ENCODE measurements around the gene P2RX6.
"Not testable (repeated sequence)": the region's sequence is repeated elsewhere in the genome, so short reads cannot be mapped to it uniquely, and the experiment has no call there.

P2RX6 gene

DNA sequence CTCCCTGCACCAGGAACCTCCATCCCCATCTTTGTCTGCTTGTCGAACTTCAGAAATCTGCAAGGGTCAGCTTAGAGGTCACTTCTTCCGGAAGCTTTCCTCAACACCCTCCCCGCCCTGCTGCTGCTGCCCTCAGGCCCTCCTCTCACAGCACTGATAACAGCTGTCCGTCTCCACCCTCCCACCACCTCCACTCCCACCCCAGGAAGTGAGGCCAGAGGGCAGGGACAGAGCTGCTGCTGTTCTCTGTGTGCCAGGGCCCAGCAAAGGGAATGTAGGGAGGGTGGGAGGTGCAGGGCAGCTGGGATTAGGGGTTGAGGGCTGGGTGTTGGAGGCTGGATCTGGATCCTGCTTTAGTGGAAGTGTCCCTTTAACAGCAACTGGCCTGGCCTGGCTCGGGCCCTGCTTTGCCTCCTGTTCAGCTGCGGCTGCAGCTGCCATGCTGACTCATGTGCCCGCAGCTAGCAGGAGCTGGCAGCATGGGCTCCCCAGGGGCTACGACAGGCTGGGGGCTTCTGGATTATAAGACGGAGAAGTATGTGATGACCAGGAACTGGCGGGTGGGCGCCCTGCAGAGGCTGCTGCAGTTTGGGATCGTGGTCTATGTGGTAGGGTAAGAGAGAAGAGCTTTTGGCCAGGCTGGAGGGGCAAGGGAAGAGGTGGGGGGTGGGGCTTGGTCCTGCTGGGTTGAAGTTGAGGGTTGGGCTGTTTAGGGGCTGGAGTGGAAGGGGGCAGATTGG lies at the start of gene P2RX6:
TSS of gene P2RX6 (plus strand) at position 440 of the 740 bp plus-strand sequence. CDS start at position 450, 10 bp downstream.
- DNase-seq = no peak

DNA sequence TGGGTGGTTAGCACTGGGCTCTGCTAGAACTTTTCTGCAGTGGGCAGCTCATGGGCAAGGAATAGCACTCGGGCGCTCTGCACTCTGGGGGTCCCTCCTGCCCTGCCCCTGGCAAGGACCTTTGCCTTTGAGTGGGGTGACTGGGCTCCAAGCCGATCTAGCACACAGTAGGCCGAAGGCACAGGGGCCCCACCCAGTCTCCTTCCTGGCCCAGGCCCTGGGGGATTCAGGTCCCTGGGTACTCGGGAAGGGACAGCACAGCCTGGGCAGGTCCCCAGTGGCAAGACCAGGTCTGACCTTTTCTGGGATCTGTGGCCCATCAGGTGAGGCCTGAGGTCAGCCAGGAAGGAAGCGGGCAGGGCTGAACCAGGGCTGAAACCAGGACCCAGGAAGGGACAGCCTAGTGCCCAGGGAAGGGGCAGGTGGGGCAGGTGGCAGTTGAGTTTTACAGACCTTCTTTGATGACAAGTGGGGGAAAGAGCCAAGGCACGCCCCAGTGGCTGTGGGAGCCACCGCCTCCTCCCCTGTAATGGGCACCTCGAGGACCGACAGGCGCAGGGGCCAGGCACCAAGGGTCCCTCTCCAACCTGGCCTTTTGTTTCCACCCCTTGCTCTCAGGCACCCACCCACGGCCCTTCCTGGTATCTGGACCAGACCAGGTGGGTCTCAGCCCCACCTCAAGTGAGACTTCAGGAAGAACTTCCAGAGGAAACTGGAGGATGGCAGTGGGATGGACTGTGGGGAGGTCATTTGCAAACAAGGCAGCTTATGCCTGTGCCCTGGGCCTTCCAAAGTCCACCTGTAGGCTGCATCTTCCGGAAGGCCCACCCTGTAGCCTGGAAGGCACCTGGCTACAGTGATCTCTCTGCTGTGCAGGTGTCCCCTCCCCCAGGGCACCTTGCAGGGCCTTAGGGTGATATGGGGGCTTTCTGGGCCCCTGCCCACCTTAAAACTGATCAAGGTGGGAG lies 48.8 kb upstream of the P2RX6 start:
- no peak for DNase-seq

DNA sequence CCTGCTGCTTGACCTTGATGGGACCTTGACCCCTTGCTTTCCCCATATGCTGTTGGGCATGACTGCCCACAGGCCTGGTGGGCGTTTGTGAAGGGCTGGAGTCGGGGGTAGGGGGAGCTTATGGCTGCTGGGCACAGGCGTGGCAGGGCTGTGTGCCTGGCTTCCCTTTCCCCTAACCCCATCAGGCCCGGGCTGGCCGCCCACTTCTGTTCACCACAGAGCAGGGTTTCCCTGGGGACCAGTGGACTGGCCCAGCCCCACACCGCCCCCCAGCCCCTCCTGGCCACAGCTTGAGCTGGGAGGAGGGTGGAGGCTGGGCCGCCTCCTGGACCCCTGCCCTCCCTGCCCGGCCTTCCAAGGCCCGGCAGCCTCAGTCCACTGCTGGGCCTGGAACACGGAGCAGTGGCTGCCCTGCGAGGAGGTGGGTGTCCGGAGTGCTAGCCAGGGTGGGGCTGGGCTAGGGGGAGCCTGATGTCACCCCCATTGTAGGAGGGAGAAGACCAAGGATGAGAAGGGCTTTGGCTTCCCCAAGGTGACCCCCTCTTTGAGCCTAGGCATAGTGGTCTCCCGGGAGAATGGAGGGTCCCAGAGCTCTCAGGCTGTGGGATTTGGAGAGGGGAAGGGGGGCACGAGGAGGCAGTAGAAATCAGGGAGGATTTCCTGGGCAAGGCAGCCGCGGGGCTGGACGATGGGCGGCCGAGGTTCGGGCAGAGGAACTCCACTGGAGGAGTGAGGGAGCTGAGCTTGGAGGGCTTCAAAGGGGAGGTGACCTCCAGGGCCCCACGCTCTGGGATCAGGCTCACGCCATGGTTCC lies 47.9 kb upstream of the P2RX6 start, which contains the start of gene AIFM3:
TSS of gene AIFM3 (plus strand) at position 373 of the 814 bp plus-strand sequence. CDS start 690 bp downstream, outside the sequence.
- DNase-seq = no peak

DNA sequence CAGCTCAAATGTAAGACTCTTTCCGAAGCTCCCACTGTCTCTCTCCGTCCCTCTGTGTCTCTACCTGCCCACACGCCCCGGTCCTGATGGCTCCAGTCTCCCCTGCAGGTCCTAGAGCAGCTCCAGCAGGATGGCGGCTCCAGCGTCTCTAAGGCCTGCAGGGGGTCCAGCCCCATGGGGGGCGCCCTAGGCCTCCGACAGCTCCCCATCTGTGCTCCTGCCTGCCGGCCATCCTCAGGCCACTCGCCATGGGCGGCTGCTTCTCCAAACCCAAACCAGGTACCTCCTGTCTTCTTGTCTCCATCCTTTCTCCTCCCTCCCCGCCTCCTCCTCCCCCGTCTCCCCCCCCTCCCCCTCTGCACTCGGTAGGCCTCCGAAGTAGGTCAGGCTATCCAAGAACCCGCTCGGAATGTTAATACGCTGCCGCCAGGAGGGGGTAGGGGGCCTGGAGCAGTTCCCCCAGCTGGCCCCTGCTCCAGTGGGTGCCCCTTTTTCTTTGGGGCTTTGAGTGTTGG lies 47.2 kb upstream of the P2RX6 start:
- DNase-seq = no peak

DNA sequence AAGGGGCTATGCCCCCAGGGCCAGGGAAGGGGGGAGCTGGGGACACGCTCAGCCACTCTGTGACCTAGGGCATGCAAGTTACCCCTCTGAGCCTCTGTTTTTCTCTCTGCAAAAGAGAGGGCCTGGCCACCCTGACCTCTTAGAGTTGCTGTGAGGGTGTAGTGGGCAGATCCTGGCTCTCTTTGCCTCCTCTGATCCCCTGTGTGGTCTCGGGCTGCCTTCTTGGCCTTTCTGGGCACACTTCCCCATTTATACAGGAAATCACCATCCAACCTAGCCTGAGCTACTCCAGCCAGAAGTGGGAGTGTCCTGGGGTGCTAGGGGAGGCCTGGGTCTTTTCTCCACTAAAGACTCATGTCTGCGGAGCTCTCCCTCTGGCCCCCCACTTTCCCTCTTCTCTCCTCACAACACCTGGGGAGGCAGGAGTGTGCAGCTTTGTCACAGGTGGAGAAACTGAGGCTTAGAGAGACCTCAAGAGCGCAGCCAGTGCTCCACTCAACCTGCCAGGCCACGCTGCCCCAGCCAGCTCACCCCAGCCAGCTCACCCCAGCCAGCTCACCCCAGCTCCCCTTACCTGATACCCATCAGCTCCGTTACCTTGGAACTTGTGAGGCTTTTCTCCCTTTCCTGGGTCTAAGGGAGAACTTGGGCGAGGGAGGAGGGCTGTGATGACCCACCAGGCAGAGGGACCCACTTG lies 46.5 kb upstream of the P2RX6 start:
- peak in 1 of 2 donors; percentile 17 for DNase-seq

DNA sequence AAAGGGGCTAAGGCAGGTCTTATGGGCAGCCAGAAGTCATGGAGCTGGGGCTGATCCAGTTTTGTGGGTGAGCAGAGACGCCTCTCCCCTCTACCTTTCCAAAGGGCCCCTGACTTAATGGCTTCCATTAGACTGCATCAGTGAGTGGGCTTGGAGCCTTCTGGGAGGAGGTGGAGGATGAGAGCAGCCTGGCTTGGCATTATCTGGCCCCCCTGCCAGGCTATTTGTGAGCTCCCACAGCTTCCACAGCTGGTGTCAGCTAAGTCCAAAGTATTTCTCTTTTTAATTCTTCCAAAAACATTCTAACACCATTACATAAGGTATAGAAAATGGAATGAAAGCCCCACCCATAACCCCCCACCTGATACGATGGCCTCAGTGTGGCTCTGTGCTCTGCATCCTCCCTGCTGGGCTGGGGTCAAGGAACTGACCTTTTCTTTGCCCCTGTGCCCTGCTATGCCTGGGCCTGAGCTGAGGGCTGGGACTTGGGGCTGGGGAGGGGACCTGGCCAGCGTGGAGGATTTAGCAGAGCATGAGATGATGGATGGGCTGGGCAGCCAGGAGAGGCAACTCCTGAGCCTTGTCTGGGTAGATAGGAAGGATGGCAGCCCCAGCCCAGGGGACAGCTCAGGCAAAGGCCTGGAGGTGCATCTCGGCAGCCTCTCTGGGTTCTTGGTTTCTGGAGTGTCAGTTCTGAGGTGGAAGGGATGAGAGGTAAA lies 43.9 kb upstream of the P2RX6 start:
- DNase-seq = no peak

DNA sequence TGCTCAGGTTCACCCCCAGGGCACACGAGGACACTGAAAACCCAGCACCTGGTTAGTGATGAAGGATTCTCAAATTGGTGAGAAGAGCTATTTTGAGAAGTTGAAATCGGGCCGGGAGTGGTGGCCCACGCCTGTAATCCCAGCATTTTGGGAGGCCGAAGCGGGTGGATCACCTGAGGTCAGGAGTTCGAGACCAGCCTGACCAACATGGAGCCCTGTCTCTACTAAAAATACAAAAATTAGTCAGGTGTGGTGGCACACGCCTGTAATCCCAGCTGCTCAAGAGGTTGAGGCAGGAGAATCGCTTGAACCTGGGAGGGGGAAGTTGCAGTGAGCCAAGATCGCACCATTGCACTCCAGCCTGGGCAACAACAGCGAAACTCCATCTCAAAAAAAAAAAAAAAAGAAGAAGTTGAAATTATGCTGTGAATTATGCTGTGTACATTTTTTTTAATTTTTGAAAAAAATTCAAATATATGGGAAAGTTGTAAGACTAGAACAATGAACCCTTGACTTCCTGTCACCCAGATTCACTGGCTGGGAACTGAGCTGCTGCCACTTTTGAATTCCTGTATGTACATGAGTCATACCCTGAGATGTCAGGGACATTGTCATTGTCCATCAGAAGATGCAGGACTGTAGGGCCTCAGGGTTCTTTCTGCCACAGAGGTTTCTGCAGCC lies 42.8 kb upstream of the P2RX6 start:
- not testable (repeated sequence) for DNase-seq

DNA sequence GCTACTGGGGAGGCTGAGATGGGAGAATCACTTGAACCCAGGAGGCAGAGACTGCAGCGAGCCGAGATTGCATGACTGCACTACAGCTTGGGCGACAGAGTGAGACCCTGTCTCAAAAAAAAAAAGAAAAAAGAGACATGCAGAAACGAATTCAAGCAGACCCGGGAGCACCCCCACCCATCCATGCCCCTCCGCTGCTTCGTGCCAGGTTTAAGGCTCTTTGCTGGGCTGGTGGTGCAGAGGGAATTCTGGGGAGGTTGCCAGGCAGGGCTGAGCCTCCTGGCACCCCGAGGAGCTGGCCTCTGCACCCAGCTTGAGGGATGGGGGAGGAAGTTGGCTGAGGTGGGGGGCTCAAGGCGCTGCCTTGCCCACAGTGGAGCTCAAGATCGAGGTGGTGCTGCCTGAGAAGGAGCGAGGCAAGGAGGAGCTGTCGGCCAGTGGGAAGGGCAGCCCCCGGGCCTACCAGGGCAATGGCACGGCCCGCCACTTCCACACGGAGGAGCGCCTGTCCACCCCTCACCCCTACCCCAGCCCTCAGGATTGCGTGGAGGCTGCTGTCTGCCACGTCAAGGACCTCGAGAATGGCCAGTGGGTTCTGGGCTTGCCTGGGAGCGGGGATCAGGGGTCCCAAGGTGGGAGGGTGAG lies 41.9 kb upstream of the P2RX6 start:
- no peak for DNase-seq

DNA sequence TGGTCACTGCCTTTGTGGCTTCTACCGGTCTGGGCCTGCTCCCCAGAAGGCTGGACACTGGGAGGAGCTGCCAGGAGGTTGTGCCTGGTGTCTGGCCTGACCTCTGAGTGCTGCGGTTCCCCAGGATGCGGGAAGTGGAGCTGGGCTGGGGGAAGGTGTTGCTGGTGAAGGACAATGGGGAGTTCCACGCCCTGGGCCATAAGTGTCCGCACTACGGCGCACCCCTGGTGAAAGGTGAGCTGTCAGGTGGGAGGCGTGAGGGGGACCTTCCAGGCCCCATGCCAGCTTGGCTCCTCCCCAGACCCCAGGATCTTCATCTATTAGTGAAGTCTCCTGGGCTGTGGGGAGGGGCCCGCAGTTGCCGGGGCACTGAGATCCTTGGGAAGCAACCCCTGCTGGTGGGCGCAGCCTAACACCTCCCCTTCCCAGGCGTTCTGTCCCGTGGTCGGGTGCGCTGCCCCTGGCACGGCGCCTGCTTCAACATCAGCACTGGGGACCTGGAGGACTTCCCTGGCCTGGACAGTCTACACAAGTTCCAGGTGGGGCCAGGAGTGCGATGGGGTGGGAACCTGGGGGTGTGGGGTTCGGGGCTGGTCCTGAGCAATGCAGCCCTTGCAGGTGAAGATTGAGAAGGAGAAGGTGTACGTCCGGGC lies 41.2 kb upstream of the P2RX6 start:
- DNase-seq = no peak

DNA sequence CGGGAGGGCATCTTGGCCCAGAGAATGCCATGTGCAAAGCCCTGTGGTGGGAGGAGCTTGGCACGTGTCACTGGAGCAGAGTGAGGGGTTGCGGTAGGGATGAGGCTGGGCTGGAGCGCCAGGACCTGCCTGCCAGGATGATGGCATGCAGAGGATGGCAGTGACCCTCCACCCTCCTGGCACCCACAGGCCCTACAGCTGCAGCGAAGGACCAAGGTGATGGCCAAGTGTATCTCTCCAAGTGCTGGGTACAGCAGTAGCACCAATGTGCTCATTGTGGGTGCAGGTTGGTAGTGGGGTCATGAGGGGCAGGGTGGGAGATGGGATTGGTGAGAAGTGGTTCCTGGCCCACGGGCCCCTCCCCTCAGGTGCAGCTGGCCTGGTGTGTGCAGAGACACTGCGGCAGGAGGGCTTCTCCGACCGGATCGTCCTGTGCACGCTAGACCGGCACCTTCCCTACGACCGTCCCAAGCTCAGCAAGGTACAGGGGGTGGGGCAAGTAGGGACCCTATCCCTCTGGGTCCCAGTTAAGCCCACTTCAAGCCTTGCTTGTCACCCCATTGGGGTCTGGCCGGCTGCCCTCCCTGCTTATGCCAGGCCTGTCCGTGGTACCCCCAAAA lies 40.5 kb upstream of the P2RX6 start:
- no peak for DNase-seq

DNA sequence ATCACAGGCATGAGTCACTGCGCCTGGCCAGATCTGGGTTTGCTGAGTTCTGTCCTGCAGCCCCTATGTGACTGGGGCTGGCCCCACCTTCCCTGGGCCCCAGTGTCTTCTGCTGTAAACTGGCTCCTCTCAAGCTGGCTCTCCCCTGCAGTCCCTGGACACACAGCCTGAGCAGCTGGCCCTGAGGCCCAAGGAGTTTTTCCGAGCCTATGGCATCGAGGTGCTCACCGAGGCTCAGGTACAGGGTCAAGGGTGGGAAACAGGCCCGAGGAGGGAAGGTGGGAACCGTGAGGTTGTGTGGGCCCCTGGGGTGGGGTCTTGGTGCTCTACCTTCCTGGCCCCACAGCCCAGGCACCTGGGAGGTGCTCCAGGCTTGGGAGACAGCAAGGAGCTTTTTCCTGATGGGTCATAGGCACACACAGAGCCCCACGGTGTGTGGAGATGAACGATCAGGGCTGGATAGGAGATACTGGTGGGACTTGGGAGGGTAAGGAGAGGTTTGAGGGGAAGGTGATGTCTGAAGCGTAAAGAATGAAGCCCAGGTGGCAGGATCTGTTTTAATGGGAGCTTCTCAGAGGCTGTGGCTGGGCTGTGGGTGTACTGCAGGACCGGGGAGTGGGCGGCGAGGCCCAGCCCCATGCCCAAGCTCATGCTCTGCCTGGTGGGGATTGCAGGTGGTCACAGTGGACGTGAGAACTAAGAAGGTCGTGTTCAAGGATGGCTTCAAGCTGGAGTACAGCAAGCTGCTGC lies 39.2 kb upstream of the P2RX6 start:
- no peak for DNase-seq

DNA sequence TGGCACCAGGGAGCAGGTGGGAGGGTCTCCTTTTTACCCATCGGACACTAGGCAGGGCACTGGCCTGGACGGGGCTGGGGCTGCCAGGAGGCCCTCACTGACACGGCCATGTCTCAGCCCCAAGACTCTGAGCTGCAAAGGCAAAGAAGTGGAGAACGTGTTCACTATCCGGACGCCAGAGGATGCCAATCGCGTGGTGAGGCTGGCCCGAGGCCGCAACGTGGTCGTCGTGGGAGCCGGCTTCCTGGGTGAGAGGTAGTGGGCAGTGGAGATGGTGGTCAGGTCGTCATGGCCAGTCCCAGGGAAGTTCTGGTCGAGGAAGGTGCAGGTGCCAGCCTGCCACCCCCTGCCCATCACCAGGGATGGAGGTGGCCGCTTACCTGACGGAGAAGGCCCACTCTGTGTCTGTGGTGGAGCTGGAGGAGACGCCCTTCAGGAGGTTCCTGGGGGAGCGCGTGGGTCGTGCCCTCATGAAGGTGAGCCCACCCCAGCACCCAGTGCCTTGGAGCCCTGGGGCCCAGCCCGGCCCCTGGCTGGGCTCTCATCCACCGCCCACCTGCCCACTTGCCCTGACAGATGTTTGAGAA lies 38.6 kb upstream of the P2RX6 start:
- DNase-seq = no peak

DNA sequence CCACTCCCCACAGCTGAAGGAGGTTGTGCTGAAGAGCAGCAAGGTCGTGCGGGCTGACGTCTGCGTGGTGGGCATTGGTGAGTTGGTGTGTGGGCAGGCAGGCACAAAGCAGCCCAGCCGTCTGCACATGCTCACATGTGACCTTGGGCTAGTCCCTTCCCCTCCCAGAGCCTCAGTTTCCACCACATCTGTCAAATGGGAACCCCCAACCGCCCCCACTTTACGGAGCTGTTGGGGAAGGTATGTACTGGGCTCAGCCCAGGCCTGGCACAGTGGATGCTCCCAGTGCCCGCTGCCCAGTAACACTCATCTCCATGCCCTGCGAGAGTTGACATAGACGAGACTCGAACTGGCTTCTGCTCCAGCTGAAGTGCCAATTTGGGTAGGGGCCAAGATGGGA lies 37.9 kb upstream of the P2RX6 start:
- no peak for DNase-seq

DNA sequence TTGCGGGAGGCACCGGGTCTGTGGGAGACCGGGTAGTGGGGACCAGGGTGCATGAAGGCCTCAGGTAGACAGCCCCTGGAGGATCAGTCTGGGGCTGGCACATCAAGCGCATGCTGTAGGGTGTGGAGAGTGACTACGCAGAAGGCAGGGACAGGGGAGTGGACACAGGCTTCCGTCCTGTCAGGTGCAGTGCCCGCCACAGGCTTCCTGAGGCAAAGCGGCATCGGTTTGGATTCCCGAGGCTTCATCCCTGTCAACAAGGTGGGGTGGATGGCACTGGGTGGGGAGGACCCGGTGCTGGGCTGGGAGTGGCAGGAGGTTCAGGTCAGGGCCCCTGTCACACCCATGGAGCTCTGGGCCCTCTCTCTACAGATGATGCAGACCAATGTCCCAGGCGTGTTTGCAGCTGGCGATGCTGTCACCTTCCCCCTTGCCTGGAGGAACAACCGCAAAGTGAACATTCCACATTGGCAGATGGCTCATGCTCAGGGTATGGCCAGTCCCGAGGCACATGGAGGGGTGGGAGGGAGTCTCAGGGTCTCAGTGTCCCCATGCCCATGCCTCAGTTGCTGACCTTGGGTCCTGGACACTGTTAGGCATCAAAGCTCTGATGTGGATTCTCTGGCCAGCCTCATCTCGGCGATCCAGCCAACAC lies 37.3 kb upstream of the P2RX6 start:
- DNase-seq = no peak

DNA sequence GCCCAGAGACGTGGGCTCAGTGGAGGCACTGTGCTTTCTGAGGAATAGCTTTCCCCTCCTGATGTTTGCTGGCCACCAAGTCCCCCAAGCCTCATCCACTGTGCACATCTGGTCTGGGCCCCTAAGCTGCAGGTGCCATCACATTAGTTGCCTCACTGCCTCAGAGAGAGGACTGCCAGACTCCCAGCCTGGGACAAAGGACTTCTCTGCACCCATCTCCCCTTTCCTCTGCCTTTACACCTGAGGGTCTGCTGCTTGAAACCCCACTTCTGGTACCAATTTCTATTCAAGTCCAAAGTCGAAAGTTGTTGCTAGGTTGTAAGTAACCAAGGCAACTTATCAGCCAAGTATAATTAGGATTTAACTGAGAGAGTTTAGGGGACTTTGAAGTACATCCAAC lies 36.5 kb upstream of the P2RX6 start:
- DNase-seq = no peak

DNA sequence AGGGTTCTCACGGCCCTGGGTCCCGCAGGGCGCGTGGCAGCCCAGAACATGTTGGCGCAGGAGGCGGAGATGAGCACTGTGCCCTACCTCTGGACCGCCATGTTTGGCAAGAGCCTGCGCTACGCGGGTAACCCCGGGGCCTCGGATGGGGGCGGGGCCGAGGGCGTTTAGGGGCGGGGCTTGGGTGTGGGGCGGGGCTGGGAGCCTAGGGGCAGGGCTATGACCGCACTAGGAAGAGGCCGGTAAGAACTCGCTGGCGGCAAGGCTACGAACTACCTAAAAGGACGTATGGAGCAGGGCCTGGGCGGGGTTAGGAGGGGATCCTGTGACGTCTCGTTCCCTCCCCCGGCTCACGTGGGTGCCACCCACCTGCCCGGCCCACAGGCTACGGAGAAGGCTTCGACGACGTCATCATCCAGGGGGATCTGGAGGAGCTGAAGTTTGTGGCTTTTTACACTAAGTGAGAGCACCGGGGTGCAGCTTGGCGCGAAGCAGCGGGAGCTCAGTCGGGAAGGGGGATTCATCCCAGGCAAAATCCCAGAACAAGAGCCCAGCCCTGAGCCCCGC lies 35.6 kb upstream of the P2RX6 start:
- DNase-seq = peak; percentile 72 to 88

DNA sequence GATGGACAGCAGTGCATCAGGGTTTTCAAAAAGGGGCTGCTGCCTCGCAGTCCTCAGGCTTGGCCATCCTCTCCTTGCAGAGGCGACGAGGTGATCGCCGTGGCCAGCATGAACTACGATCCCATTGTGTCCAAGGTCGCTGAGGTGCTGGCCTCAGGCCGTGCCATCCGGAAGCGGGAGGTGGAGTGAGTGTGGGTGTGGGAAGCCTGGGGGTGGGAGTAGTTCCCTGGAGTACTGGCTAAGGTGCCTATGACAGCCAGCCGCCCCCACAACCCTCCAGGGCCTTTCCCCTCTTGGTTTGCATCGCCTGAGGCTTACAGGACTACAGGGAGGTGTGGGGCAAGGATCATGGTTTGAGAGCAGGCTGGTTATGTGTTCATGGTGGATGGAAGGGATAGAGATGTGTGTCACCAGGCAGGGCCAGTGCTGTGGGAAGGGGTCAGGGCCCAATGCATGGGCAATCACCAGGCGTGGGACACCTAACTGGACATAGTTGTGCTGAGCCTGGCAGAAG lies 35.0 kb upstream of the P2RX6 start:
- DNase-seq = no peak
